Coronary artery (tissue), 2 donors: Measurements from ENCODE around the gene PLCL1.

Experiments
- DNase-seq: peaks from one replicate; pipeline ENCODE4 v3.0.0-alpha.2; 2017; ENCODE audit warnings: low spot score
- H3K27ac ChIP-seq, 2 donors: fragments of 200-600 bp; sonication (generic); one replicate each; pipeline ENCODE4 v1.5.1; 2016 to 2019
- H3K4me3 ChIP-seq: fragments of 200-600 bp; sonication (generic); 2 replicates; pipeline ENCODE4 v1.5.1; 2016; ENCODE audit warnings: mild to moderate bottlenecking, moderate library complexity
- TF ChIP-seq, protein P1 (sequence below): fragments of 200-600 bp; sonication (generic); IDR thresholded peaks from one replicate; pipeline ENCODE4 v1.5.1; 2019; ENCODE audit warnings: antibody characterized with exemption

PLCL1 gene

DNA sequence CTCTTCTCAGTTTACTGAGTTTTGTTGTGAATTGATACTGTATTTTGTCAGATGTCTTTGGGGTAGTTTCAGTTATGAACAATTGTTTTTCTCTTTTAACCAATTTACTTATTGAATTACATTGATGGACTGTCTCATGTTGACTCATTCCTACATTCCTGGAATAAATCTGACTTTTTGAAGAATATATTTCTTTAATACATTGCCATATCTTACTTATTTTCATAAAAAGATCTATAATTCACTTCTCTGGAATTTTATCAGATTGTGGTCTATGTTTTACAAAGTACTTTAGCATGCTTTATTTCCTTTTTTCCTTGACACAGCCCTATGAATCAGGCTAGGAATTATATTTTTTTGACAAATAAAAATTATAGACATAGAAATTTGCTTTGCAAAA, 268.3 kb downstream of the PLCL1 start:
- Histone ChIP-seq H3K4me3 (no peak overlapping the region), H3K27ac (no peak overlapping the region)
- DNase-seq: no peak
- TF ChIP-seq, protein P1, sequence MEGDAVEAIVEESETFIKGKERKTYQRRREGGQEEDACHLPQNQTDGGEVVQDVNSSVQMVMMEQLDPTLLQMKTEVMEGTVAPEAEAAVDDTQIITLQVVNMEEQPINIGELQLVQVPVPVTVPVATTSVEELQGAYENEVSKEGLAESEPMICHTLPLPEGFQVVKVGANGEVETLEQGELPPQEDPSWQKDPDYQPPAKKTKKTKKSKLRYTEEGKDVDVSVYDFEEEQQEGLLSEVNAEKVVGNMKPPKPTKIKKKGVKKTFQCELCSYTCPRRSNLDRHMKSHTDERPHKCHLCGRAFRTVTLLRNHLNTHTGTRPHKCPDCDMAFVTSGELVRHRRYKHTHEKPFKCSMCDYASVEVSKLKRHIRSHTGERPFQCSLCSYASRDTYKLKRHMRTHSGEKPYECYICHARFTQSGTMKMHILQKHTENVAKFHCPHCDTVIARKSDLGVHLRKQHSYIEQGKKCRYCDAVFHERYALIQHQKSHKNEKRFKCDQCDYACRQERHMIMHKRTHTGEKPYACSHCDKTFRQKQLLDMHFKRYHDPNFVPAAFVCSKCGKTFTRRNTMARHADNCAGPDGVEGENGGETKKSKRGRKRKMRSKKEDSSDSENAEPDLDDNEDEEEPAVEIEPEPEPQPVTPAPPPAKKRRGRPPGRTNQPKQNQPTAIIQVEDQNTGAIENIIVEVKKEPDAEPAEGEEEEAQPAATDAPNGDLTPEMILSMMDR: no peak

DNA sequence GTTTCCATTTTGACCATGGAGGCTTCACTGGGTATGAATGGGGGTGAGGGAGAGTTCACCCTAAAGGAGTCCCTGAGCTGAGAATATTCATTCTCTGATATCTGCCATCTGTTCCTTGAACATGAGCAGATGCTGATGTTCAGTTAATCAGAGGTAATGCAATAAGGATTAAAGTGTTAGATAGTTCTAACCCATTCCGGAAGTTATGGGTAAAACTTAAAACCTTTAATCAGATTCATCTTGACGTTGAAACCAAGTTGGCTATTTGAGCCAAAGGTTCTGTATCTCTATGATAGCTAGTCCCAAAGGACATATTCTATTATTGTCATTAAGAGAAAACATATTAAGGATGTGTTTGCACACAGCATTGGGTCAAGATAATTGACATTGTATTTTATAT, 268.9 kb downstream of the PLCL1 start:
- DNase-seq: no peak

DNA sequence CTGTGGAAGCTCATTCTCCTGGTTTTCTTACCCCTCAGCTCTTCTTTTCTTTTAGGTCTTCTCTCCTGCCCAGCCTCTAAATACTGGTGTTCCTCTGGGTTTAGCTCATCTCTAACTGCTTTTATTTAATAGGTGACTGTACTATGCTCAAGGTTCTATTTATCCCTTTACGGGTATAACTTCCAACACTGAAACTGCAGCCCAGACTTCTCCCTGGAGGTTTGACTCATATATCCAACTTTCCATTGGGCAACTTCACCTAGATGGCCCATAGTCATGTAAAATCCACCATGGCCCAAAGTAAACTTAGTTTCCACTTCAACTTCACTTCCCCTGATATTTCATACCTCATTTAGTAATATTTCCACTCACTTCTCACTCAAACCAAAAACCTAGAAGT, 273.1 kb downstream of the PLCL1 start:
- TF ChIP-seq, protein P1: no peak
- no peak overlapping the region for H3K27ac ChIP-seq
- no peak for DNase-seq
- no peak overlapping the region for H3K4me3 ChIP-seq

More for the DNA sequence above, 268.9 kb downstream of the PLCL1 start:
- Histone ChIP-seq H3K4me3 (no peak overlapping the region), H3K27ac (no peak overlapping the region)
- TF ChIP-seq, protein P1: no peak

DNA sequence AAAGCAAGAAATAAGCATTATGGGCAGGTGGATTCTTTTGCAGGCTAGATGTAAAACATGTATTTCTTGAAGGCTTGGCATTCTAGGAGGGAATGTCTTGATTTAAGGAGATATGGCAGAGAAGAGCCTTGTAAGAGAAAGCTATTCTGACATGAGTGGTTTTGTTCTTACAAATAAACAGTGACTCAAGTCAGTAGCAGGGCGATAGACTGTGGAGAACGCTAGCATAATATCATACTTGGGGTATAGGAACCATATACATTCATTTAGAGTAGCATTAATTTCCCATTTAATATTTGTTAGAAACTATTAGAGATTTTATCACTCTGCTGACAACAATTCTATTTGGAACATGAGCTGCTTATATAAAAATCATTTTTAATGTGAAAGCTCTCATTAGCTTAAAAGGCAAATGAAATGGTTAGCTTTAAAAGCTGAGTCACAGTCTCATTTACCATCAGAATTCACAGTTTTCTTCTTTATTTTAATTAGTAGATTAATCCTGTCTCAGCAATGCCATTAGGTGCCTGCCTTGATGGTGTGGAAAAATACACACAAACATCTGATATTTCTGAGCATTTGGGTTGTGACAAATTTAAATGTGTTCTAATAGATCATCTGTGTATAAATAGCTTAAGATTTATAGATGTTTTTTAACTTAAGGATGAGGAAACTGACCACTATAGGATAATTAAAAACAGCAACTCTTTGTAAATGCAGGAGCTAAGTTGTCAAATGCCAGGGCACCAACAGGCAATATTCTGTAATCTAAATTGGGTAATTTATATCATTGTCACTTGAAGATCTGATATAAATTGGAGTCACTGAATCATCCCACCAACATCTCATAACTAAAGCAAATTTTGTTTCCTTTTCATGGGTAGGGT, 276.7 kb downstream of the PLCL1 start:
- TF ChIP-seq, protein P1: no peak
- no peak for DNase-seq
- H3K4me3 ChIP-seq: no peak overlapping the region
- no peak overlapping the region for H3K27ac ChIP-seq

DNA sequence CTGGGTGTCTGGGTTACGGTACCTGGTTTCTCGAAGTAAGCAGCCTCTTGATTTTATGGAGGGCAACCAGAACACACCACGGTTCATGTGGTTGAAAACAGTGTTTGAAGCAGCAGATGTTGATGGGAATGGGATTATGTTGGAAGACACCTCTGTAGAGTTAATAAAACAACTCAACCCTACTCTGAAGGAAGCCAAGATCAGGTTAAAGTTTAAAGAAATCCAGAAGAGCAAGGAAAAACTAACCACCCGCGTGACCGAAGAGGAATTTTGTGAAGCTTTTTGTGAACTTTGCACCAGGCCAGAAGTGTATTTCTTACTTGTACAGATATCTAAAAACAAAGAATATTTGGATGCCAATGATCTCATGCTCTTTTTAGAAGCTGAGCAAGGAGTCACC, 279.8 kb downstream of the PLCL1 start:
- no peak for DNase-seq
- TF ChIP-seq, protein P1: no peak
- no peak overlapping the region for H3K4me3 ChIP-seq
- H3K27ac ChIP-seq: no peak overlapping the region

DNA sequence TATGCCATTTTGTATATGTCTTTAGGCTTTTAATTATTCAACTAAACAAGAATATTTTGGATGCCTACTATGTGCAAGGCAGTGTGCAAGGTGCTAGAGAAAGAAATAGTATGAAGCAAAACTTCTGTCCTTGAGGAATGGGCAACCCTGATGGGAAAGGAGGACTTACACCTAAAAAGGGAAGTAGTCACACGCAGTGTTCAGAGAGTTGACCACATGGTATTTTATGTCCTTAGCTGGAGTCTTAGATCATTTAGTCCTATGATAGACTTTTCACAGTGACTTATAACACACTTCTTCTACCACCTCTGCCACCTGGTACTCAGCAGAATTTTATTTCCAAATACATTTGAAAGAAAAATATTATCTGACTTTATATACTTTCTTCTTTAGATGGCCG, 291.6 kb downstream of the PLCL1 start:
- no peak for DNase-seq
- Histone ChIP-seq H3K27ac (no peak overlapping the region), H3K4me3 (no peak overlapping the region)
- TF ChIP-seq, protein P1: no peak

DNA sequence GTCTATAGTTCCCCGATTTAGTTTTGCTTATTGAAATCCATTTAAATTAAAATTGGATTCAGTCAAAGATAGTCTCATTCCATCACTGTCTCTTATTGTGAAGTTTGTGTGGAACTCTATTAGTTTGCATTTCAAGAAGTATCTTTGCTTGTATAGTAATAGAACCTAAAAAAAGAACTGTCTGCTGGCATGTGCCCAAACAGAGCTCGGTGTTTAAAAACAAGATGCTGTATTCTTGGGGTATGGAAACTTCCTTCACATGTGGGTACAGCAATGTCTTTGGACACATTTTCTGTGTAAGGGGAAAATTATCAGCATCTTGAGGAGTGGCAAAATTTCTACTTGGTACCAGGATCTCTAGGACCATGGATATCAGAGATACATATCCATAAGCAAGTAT, 292.6 kb downstream of the PLCL1 start:
- Histone ChIP-seq H3K4me3 (no peak overlapping the region), H3K27ac (no peak overlapping the region)
- DNase-seq: no peak
- TF ChIP-seq, protein P1: no peak
